PC-9 (cell line): ENCODE measurements around the gene BZW2. TPM values are rescaled to one million over a fixed set of nuclear protein-coding genes. Genes with fewer than 3 reads are reported as not detected.
A peak's percentile ranks its signal among the peaks of the same experiment; 100 is the strongest.
"Not testable (repeated sequence)": the region's sequence is repeated elsewhere in the genome, so short reads cannot be mapped to it uniquely, and the experiment has no call there.

Source experiments
- BruUV-seq: library from RNA; stranded (reverse); fragments of 400-500 nt; replicated peaks from 2 replicates; lab custom pipeline; 2021; lab: Mats Ljungman, UMichigan
- CTCF ChIA-PET: fragments of 300-600 bp; sonication (Branson Sonifier 250); formaldehyde crosslinking; loops from one replicate; lab custom pipeline; 2022; ENCODE audit warnings: antibody characterized with exemption; lab: Charles Lee
- POLR2A ChIA-PET: fragments of 300-600 bp; sonication (Branson Sonifier 250); formaldehyde crosslinking; loops from one replicate; lab custom pipeline; 2022; ENCODE audit warnings: antibody characterized with exemption; ENCODE audit not compliant: unreplicated experiment; lab: Charles Lee
- DNase-seq, 2 experiments: peaks; one replicate each; pipeline versions ENCODE4 v3.0.0 to v3.0.0-alpha.2; 2015 to 2022; ENCODE audit warnings: mixed read lengths in 1 of 2
- H2AFZ ChIP-seq: fragments of 200-600 bp; sonication (generic); 2 replicates; pipeline ENCODE4 v1.8.1; 2017; ENCODE audit warnings: antibody characterized with exemption
- H3F3A ChIP-seq: fragments of 200-600 bp; sonication (generic); 2 replicates; pipeline ENCODE4 v1.8.1; 2017; ENCODE audit warnings: antibody characterized with exemption, mild to moderate bottlenecking, low read depth; ENCODE audit not compliant: insufficient read depth
- H3K27ac ChIP-seq: fragments of 200-600 bp; sonication (generic); 2 replicates; pipeline ENCODE4 v1.6.1; 2016; ENCODE audit warnings: mixed run types
- H3K27me3 ChIP-seq: fragments of 200-600 bp; sonication (generic); 2 replicates; pipeline ENCODE4 v1.6.1; 2016; ENCODE audit warnings: low read depth, mixed run types; ENCODE audit not compliant: insufficient read depth
- H3K36me3 ChIP-seq: fragments of 200-600 bp; sonication (generic); 2 replicates; pipeline ENCODE4 v1.6.1; 2016; ENCODE audit warnings: low read depth, mixed run types
- H3K4me1 ChIP-seq: fragments of 200-600 bp; sonication (generic); replicated peaks from 2 replicates; pipeline ENCODE4 v1.6.1; 2016; ENCODE audit warnings: mixed run types; ENCODE audit not compliant: insufficient read depth
- H3K4me2 ChIP-seq: fragments of 200-600 bp; sonication (generic); 2 replicates; pipeline ENCODE4 v1.6.1; 2017; ENCODE audit warnings: mixed run types
- H3K4me3 ChIP-seq: fragments of 200-600 bp; sonication (generic); 2 replicates; pipeline ENCODE4 v1.6.1; 2016; ENCODE audit warnings: mixed run types
- H3K79me2 ChIP-seq: fragments of 200-600 bp; sonication (generic); 2 replicates; pipeline ENCODE4 v1.6.1; 2017; ENCODE audit warnings: low read depth, mixed run types
- H3K9me2 ChIP-seq: fragments of 200-600 bp; sonication (generic); 2 replicates; pipeline ENCODE4 v1.8.1; 2017; ENCODE audit warnings: mild to moderate bottlenecking; ENCODE audit not compliant: insufficient read depth
- H3K9me3 ChIP-seq: fragments of 200-600 bp; sonication (generic); 2 replicates; pipeline ENCODE4 v1.8.1; 2016; ENCODE audit warnings: low read depth; ENCODE audit not compliant: insufficient read depth
- H4K20me1 ChIP-seq: fragments of 200-600 bp; sonication (generic); 2 replicates; pipeline ENCODE4 v1.8.1; 2017; ENCODE audit not compliant: insufficient read depth
- EZH2 ChIP-seq: fragments of 200-600 bp; sonication (generic); IDR thresholded peaks from 2 replicates; pipeline ENCODE4 v1.8.0; 2017; ENCODE audit warnings: antibody characterized with exemption, low read depth
- intact Hi-C: fragments of 100-400 bp; cut with micrococcal nuclease; formaldehyde crosslinking; loops from one replicate; pipeline ENCODE4 v1.10.0; 2022; ENCODE audit not compliant: unreplicated experiment
- total RNA-seq: library from RNA; stranded (reverse); gene quantifications from 2 replicates; pipeline ENCODE4 v1.2.3, GENCODE V29; 2021
- TF ChIP-seq, protein P1 (sequence below): fragments of 200-600 bp; sonication (generic); conservative IDR thresholded peaks from 2 replicates; pipeline ENCODE4 v1.6.1; 2017; ENCODE audit warnings: mixed run types, antibody characterized with exemption, mild to moderate bottlenecking, moderate library complexity

Gene BZW2
- total RNA-seq, 1 experiment from 2014 or later = 93.7 TPM

DNA sequence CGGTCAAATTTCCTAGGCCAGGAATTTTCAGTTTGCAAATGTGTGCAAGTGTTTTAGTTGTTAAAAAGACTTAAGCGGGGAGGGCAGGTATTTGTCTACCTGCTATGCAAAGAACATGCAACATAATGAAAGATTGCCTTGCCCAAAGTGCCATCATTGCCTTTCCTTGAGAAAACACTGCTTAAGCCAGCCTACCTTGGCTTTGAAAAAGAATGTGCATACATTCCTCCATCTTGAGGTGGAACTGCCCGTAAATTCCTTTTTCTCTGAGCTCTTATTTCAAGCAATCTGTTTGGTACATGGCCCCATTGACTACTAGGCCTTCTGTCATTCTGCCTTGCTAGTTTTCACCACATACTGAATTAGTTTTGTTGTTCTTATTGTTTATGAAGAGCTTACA is 29.3 kb downstream of the BZW2 start:
- CTCF ChIA-PET = no interaction called here
- intact Hi-C loops = no loop called here
- peaks cover 4% of the 10 kb centered on the region for H3K9me3 ChIP-seq
- peaks cover 44% of the 10 kb centered on the region for H3K79me2 ChIP-seq
- H3K9me2 ChIP-seq = no peaks in the 10 kb centered on the region
- H3K27ac ChIP-seq = no peak overlapping the region
- H3K36me3 ChIP-seq = peaks cover 72% of the 10 kb centered on the region
- H3F3A ChIP-seq = peaks cover 9% of the 10 kb centered on the region
- POLR2A ChIA-PET = no interaction called here
- TF ChIP-seq, protein P1, sequence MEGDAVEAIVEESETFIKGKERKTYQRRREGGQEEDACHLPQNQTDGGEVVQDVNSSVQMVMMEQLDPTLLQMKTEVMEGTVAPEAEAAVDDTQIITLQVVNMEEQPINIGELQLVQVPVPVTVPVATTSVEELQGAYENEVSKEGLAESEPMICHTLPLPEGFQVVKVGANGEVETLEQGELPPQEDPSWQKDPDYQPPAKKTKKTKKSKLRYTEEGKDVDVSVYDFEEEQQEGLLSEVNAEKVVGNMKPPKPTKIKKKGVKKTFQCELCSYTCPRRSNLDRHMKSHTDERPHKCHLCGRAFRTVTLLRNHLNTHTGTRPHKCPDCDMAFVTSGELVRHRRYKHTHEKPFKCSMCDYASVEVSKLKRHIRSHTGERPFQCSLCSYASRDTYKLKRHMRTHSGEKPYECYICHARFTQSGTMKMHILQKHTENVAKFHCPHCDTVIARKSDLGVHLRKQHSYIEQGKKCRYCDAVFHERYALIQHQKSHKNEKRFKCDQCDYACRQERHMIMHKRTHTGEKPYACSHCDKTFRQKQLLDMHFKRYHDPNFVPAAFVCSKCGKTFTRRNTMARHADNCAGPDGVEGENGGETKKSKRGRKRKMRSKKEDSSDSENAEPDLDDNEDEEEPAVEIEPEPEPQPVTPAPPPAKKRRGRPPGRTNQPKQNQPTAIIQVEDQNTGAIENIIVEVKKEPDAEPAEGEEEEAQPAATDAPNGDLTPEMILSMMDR = no peak
- no peak for TF ChIP-seq EZH2
- no TSS peak for BruUV-seq
- no peak overlapping the region for H3K4me3 ChIP-seq
- no peak for DNase-seq
- peaks cover 14% of the 10 kb centered on the region; the same call in 1 of the 2 replicates for H3K4me1 ChIP-seq
- H4K20me1 ChIP-seq = no peaks in the 10 kb centered on the region
- no peak overlapping the region for H2AFZ ChIP-seq
- no peak overlapping the region for H3K4me2 ChIP-seq
- no peaks in the 10 kb centered on the region for H3K27me3 ChIP-seq

- intact Hi-C loops = no loop called here
- Histone ChIP-seq H3K27ac (no peak overlapping the region), H2AFZ (no peak overlapping the region), H3K4me1 (peaks cover 14% of the 10 kb centered on the region; the same call in 1 of the 2 replicates), H3K4me3 (no peak overlapping the region), H3K4me2 (no peak overlapping the region), H4K20me1 (no peaks in the 10 kb centered on the region), H3F3A (peaks cover 11% of the 10 kb centered on the region), H3K9me3 (peaks cover 4% of the 10 kb centered on the region), H3K36me3 (peaks cover 74% of the 10 kb centered on the region), H3K9me2 (no peaks in the 10 kb centered on the region), H3K79me2 (peaks cover 16% of the 10 kb centered on the region; the same call in 1 of the 2 replicates), H3K27me3 (no peaks in the 10 kb centered on the region)
- no TSS peak for BruUV-seq
- CTCF ChIA-PET = interaction anchor here (0.6 kb wide), 1 partner anchor 31 kb away, joined by 3 read pairs; no protein-coding TSS in a partner anchor
- POLR2A ChIA-PET = no interaction called here
- TF ChIP-seq EZH2 = no peak
- TF ChIP-seq, protein P1 = no peak
- no peak for DNase-seq
Observed at GRCh38 chr7:16677978-16678494, 32.1 kb downstream of the BZW2 start.

- H3K9me2 ChIP-seq, H3K4me2 ChIP-seq, intact Hi-C loops, H4K20me1 ChIP-seq, H3K27ac ChIP-seq, BruUV-seq, H2AFZ ChIP-seq, POLR2A ChIA-PET, H3K9me3 ChIP-seq, H3K27me3 ChIP-seq, H3K4me3 ChIP-seq: not testable (repeated sequence)
- H3K36me3 ChIP-seq = peaks cover 83% of the 10 kb centered on the region
- H3K79me2 ChIP-seq = peaks cover 13% of the 10 kb centered on the region; the same call in 1 of the 2 replicates
- CTCF ChIA-PET = interaction anchor here (0.6 kb wide), 1 partner anchor 30 kb away, joined by 3 read pairs; no protein-coding TSS in a partner anchor
- peak in 1 of 2 experiments; percentile 62 for DNase-seq
- H3K4me1 ChIP-seq = peaks cover 14% of the 10 kb centered on the region; the same call in 1 of the 2 replicates
- H3F3A ChIP-seq = peaks cover 13% of the 10 kb centered on the region
Observed at GRCh38 chr7:16678645-16679566, 32.9 kb downstream of the BZW2 start.
